Activated T-cell treated with anti-CD3 and anti-CD28 coated beads for 4 hours (primary cell): ENCODE measurements around the gene PRKAG2.
"Not testable (repeated sequence)": the region's sequence is repeated elsewhere in the genome, so short reads cannot be mapped to it uniquely, and the experiment has no call there.

ENCODE experiments used
- DNase-seq: peaks from one replicate; pipeline ENCODE4 v3.0.0-alpha.2; 2020

The PRKAG2 gene

DNA sequence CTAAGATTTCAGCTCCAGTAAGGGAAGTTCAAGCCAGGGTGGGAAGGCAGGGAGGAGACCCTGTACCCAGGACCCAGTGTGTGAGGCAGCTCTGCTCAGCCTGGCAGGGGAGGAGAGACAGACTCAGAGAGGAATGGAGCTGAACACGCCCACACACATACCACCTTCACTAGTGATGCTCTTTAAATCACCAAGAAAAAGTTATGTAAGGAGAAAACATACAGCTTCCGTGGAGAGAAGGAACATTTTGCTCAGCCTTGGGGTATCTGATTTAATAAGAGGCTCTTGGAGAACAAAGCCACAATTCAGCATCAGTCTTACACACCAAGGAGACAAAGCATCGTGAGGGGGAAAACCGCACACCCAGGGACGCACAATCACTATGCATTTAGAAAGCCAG is 62.9 kb downstream of the PRKAG2 start:
- no peak for DNase-seq

DNA sequence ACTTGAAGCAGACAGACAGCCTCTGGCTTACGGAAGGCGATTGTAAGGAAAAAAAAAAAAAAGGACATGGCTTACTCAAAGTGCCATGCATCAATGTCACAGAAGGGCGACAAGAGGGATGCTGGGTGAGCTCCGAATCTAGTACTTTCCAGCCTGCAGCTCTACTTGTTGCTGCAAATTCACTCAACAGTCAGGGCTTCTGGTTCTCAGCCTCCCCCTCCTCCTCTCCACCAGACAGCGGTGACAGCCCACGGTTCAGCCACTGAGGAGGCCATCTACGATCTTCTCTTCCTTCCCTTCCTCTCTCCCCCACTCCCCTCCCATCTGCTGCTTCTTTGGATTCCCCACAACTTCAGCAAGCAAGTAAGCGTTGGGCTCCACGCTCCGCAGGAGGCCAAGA is 63.5 kb downstream of the PRKAG2 start:
- DNase-seq = no peak

DNA sequence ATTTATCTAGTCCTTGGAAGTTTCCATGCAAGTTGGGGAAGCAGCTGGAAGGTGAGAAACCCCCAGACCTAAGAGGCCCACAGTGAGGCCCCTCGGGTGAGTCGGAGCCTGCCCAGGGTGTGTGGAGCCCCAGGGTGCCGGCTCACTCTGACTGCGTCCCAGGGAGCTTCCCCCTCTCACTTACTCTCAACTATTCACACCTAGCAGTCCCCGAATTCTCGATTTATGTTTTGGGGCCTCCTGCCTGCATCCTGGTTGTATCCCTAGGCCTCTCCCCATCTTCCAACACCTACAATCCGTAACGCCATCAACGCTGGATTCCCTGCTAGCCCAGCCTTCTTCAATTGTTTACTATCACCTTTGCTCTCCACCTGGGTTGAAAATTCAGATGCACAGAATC is 63.9 kb downstream of the PRKAG2 start:
- no peak for DNase-seq

DNA sequence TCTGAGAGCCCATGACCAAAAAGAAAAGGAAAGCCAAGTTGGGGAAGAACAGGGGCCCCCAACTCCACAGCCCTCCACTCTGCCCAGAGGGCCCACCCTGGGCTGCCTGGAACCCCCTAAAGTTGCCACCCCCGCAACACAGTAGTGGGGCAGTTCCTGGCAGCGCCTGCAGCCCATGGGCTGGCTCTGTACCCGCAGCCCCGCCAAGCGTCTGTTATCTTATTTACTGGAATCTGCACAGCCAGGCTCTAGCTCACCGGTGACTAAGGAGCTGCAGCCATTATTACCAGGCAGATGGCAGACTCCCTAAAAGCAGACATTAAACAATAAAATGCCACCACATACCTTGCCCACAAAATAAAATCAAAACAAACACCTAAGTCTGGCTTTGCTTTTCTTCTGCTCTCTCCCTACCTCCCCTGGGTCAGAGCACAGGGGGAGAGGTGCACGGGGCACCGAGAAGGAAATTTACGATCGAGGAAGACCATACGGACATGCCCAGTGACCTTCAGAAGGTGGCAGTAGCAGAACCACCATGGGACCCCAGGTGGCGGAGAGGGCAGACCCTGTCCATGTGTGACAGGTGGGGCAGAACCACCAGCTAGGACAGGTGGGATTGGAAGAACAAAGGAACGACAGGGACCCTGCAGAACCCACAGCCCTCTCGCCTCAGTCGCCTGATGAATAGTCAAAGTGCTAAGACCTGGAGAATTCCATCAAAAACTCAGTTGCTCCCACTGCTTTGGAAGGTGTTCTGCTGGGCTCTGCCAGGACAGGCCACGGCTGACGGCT is 66.3 kb downstream of the PRKAG2 start:
- no peak for DNase-seq

DNA sequence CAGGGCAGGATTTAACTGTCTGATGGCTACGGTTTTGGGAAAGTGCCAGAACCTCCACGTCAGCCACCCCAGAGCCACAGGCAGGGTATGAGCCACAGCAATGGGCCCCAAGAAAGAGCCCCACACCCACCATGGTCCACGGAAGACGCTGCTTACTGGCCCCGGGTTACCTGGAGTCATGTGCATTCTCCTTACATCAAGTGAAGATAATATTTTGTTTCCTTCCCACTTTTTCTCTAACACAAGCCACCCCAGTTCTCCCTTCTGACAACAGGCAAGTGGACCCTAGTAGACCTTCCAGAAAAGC is 67.1 kb downstream of the PRKAG2 start:
- no peak for DNase-seq

DNA sequence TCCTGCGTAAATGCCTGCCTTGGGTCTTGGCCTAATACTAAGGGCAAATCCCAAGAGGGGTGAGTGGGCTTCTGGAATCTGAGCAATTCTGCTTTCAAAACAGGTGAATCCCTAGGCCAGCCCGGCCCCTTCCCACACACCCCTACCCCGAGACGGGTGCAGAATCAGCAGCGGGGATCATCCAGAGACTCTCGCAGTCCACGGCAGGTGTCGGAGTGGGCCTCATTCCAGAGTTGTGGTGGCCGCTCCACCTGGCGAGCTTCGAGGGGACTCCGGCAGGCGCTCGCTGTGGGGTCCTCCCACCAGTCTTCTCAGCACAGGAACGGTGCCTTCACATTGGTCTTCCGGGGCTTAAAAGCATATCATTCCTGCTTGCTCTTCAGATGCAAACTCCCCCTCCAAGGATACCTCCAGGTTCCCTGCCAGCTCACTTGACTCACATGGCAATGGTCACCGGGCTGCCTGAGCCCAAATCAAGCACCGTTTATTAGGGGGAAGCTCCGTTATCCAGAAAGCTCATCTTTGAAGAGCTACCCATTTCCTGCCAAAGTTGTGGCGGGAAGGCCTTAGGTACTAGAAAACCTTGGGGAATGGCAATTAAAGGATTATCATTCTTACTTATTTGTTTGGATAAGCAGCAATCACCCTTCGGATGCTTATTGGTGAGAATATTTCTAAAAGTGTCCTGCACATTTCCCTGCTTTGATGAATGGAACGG is 67.6 kb downstream of the PRKAG2 start:
- no peak for DNase-seq

DNA sequence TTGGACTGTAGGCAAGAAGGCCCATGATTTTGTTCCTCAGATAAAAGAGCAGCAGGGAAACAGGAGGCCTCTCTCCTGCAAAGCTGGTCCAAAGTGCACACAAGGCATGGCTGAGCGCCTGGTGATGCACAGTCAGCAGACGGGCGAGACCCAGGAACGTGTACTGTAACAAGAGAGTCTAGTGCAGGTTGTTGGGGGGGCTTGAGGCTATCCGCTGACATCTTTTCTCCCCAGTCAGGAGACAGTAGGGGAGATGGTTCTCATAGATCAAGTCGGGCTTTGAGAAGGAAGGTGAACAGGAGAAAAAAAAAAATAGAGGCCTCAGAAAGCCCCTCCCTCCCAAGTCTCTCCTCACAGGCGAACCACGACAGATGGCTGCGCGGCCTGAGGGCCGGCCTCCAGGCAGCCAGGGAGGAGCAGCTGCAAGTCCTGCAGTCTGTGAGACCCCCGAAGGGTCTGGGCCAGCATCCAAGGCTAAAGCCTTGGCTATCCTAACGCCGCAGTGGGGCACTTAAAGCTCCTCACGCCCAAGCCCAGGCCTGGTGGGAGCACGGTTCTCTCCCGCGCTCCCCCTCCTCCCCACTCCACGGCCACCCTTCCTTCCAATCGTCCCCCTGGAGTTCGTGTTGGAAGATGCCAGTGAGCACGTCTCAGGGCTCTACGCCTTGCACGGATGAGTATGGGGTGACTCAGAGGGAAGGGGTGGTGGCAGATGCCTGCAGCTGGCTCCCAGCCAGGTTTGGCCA is 68.3 kb downstream of the PRKAG2 start:
- DNase-seq = no peak

DNA sequence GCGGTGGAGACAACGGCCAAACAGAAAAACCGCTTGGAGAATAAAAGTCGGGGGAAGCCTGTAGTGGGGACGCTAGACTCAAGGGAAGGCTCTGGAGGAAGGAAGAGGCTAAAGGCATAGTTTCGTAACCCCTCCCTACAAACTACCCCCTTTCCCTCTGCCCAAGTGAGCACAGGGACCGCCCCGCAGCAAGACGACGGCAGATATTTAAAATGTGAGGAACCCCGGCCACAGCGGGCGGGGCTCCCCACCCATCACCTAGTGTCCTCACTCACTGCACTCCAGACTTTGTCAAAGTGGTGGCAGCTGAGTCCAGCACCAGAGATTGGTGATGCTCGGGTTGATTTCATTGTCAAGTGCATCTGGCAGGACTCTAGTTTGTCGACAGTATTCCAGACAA is 69.1 kb downstream of the PRKAG2 start:
- no peak for DNase-seq

DNA sequence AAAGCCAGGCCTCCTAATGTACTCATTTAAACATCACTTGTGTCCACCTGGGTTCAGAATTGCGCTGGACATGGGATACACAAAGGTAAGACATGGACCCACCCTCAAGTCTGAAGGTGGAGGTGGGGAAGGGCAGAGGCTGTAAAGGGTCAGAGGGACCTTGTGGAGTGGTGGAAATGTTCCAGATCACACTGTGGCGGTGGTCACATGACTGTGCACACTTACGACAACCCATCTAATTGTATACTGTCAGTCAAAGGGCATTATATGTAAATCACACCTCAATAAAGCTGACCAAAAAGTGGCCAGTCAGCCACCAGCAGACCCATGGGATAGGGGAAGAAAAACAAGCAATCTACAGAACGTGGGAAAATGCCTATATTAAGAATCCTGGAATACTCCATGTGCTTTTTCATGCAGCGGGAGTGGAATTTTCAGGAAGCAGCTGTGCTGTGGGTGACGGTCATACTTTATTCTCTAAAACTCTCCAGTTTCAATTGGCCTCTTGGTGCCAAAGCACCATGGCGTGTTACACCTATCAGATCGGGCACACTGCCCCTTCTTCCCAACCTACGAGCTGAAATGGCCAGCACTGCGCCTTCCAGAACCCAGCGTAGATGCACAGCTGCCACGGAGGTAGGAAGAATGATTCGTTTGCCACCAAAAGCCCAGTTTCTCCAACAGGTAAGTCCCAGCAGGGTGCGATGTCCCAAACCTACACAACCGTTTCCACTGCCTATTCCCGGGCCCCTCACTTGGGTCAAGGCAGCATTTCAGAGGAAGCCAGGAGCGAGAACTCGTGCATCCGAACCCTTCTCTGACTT is 69.8 kb downstream of the PRKAG2 start:
- DNase-seq = no peak

DNA sequence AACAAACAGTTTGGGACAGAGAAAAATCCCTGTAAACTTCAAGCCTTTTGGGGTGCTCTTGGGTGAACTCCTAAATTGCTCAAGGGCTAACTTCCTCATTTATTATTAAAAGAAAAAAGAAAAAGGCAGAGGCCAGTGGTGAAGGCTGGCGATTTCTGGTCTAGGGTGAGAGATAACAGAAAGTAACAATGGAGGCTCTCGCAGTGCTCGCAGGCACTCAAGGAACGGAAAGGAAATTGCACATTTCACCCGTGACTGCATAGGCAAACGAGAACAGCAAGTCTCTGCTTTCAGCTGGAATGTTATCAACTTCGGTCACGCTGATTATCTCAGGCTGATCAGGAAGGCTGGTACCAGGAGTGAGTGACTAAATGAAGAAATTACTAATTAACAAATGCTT is 70.7 kb downstream of the PRKAG2 start:
- DNase-seq = no peak

DNA sequence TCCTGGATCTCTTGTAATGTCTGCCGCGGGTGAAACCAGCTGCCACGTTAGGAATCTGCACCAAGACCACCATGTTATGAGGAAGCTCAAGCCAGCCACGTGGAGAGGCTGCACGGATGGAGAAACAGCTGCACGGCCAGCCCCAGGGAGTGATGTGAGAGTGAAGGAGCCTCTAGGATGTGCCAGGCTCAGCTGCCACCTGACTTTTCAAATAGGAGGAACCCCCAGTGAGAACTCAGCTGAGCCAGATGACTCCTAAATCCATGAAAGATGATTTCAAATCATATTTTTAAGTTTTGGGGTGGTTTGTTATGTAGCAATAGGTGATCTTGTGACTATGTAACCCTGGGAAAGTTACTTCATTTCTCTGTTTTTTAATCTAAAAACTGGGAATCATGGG is 71.7 kb downstream of the PRKAG2 start:
- DNase-seq = no peak

DNA sequence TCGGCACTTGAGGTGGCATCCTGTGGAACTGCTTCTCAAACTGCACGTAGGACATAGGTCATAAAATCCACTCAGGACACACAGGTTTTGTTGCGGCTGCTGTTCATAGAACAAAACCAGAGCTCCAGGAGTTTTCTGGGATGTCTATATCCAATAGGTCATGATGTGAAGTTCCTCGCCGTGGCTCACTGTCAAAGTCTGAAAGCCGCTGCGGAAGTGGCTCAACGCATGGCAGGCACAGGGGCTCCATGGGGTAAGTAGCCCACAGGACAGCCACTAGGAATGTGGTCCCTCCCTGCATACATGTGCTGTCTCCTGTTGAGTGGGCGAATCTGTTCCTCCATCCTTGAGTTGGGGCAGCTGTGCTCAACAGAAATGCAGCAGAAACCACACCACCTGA is 72.2 kb downstream of the PRKAG2 start:
- no peak for DNase-seq

DNA sequence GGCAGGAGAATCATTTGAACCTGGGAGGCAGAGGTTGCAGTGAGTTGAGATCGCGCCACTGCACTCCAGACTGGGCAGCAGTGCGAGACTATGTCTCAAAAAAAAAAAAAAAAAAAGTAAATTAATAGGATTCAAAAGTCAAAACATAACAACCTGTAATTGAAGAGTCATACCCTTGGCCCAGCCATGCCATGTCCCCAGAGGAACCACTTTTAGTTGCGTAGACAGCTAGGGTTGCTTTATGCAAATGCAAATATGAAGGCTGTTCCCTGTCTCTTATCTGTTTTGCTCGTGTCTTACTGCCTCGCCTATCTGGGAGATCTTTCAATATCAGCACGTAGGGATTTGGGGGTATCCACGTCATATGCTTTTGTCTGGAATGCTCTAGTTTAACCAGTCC is 73.1 kb downstream of the PRKAG2 start:
- DNase-seq = no peak

DNA sequence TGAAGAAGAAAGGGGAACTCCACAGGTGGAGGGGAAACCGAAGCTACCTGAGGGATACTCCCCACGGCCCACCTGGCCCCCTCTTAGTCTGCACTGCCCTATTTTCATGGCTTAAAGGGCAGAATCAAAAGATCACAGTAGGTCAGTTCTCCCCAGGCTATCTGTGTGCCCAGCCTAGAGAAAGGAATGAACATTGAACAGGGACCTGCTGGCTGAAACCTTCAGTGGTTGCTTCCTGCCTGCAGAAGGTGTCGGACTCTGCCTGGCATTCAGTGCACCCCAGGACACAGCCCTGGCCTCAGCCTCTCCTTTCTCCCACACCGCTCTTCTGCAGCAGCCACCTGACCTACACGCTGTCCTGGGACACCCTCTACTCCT is 74.5 kb downstream of the PRKAG2 start:
- DNase-seq = no peak

DNA sequence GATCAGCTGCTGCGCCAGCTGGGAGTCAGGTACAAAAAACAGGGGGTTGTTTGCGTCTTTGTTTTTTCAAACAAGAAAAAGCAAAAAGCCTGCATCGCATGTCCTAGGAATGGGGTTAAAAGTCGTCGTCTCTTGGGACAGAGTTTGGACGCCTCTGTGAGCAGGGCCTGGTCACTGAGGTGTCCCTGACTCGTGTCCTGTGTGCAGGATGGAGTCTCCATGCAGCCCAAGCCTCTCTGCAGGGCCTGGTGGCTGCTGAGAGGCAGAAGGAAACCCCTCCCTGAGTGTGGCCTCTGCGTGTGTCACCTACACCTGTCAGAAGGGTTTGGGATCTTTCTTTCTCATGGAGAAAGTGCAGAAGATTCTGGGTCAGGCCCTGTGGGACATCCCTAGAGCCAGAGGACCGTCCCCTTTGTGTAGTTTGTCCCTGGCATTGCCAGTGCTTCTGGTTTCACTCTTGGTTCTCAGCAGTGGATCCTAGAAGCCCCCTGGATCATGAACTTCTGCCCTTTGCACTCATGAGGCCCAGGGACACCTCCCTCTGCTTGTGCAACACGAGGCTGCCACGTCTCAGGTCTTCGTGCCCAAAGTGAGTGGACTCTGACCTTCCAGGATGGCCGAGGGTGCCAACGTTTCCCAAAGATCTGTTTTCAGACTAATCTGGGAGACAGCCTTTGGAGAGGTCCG is 75.0 kb downstream of the PRKAG2 start:
- DNase-seq = no peak

DNA sequence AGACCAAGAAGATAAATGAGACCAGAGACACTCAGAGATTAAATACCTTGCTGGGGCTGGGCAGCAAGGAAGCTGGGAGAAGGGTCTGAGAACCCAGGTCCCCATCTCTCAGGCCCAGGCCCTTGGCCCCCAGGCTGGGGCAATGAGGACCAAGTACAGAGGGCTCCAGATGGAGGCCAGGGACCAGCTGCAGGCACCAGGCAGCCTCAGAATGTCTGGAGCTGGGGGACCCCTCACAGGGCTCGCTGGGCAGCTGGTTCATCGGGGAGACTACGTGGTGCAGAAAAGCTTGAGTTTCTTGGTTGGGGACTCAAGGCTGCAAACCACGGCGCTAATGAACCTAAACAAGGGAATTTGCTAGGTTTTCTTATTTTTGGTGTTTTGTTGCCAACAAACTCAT is 75.6 kb downstream of the PRKAG2 start:
- no peak for DNase-seq

DNA sequence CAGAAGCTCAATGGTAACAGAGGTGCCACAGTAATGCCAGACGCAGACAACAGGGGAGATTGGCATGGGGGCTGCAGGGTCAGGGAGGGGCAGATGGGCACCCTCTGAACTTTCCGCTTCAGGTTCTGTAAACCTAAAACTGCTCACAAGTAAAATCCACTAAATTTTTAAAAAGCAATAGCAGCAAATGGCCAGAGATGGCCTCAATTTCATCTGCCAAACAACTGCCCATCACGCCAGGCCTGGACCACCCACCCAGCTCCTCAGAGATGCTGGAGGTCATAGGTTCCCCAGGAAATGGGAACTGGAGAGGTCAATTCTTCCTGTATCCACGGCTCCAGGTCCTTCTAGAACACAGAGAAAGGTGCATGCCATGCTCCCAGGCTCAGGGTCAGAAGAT is 76.1 kb downstream of the PRKAG2 start:
- no peak for DNase-seq

DNA sequence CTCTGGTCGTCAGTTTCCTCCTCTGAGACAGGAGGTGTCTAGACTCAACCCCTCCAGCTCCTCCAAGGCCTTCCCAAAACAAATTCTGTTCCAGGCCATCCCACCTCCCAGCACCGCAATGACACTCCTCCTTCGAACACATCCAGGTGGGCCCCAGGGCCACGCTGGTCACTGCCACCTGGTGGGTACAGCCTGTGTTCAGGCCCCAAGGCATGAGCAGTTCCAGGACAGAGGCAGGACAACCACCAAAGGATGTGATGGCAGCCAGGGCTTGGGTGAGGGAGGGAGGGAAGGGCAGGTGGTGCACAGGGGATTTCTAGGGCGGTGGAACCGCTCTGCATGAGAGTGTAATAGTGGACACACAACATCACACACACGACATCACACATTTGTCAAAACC is 76.5 kb downstream of the PRKAG2 start:
- DNase-seq = no peak

DNA sequence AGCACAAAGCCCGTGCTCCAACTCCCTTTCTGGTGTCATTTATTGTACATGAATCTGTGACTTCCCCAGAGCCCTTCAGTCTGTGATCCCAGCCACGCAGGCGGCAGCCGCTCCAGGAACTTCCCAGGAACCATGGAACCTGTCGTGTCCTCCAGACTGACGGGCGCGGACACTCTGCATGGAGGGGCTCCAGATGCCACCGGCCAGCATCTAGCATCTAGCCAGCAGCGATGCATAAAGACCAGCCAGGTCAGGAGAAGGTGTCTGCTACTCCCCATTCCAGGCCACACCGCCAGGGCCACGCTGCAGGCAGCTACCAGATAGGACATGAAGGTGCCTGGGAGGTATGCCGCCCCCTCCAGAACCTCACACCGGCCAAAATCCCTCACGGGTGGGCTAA is 77.4 kb downstream of the PRKAG2 start:
- DNase-seq = no peak

DNA sequence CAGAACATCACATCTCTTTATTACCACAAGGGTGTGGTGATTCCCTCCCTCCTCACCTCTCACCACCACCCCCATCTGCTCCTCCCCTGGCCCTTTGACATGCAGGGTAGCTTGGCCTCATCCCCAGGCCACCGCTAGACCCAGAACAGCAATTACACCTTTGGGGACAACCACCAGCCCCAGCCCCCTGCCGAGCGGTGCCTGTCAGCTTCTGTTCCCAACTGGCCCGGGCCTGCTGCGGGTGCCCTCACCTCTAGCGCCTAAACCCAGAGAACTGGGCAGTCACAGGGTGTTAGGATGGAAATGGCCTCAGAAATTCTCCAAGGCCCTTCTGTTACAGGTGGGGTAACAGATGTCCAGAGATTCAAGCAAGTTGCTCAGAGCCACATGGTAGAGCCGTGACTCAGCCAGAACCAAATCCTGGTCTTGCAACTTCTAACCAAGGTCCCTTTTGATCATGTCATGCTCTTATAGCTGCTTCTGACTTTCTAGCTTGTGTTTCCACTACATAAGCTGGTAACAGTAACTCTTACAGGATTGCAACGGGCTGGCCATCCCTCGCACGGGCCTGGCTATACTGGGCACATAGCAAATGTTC is 78.0 kb downstream of the PRKAG2 start:
- DNase-seq = no peak

DNA sequence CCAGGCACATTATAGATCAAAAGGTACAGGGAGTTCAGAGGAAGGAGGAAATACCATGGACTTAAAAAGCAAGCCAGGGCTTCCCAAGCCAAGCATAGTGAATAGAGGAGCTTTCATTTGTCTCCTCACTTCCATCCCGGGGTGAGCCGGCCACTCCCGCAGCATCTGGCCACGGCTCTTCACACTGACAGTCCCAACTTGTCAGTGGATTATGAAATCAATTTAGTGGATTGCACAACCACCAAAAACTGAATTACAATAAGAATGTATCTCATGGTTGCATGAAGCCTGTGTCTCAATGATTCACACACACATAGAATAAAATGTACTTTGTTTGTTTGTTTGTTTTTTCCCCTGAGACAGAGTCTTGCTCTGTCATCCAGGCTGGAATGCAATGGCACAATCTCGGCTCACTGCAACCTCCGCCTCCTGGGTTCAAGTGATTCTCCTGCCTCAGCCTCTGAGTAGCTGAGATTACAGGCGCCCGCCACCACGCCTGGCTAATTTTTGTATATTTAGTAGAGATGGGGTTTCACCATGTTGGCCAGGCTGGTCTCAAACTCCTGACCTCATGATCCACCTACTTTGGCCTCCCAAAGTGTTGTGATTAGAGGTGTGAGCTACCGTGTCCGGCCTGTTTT is 79.1 kb downstream of the PRKAG2 start:
- DNase-seq = not testable (repeated sequence)
